Gastroesophageal sphincter (tissue), 3 donors: ENCODE results near the gene CDYL.

Experiments
- EP300 ChIP-seq: sonication (generic); formaldehyde crosslinking; IDR thresholded peaks from one replicate; pipeline ENCODE4 v1.6.1; 2017; ENCODE audit warnings: antibody characterized with exemption, mild to moderate bottlenecking
- POLR2A ChIP-seq, 2 donors: fragments of 450-650 bp; IDR thresholded peaks; one replicate each; pipeline ENCODE4 v1.6.1; 2017; ENCODE audit warnings: antibody characterized with exemption in 2 of 2, mild to moderate bottlenecking in 2 of 2, moderate library complexity in 1 of 2
- POLR2AphosphoS5 ChIP-seq: sonication (generic); formaldehyde crosslinking; IDR thresholded peaks from one replicate; pipeline ENCODE4 v1.6.1; 2017; ENCODE audit warnings: antibody characterized with exemption
- TF ChIP-seq, protein P1 (sequence below), 4 experiments: fragments of 200-600 bp in 2 of 4; fragments of 450-650 bp in 2 of 4; sonication (generic) in 1 of 4; IDR thresholded peaks; one replicate each; pipeline ENCODE4 v1.5.1; 2017 to 2019; ENCODE audit warnings: antibody characterized with exemption in 4 of 4, mild to moderate bottlenecking in 2 of 4, moderate library complexity in 2 of 4

GRCh38 chr6:4777394-4777935 lies 1.3 kb downstream of the CDYL start:
- TF ChIP-seq, protein P1, sequence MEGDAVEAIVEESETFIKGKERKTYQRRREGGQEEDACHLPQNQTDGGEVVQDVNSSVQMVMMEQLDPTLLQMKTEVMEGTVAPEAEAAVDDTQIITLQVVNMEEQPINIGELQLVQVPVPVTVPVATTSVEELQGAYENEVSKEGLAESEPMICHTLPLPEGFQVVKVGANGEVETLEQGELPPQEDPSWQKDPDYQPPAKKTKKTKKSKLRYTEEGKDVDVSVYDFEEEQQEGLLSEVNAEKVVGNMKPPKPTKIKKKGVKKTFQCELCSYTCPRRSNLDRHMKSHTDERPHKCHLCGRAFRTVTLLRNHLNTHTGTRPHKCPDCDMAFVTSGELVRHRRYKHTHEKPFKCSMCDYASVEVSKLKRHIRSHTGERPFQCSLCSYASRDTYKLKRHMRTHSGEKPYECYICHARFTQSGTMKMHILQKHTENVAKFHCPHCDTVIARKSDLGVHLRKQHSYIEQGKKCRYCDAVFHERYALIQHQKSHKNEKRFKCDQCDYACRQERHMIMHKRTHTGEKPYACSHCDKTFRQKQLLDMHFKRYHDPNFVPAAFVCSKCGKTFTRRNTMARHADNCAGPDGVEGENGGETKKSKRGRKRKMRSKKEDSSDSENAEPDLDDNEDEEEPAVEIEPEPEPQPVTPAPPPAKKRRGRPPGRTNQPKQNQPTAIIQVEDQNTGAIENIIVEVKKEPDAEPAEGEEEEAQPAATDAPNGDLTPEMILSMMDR (IDR thresholded peaks at IDR 0.05), result no peak
- TF ChIP-seq POLR2AphosphoS5 (no peak), POLR2A (IDR thresholded peaks at IDR 0.05) (no peak), EP300 (no peak)
